Measurements from ENCODE around the gene C10orf90.

- TF ChIP-seq CTCF (IDR thresholded peaks at IDR 0.05) (no peak), POLR2A (IDR thresholded peaks at IDR 0.05) (no peak)
Measured at GRCh38 chr10:126563361-126563760, 107.1 kb downstream of the C10orf90 start.
